Panc1 (cell line): Measurements from ENCODE around the gene NEIL3.

Source experiments
- POLR2AphosphoS5 ChIP-seq: IDR thresholded peaks from 2 replicates; pipeline ENCODE4 v1.6.1; 2012; ENCODE audit warnings: mild to moderate bottlenecking, low read depth, low read length, moderate library complexity
- SIN3A ChIP-seq: IDR thresholded peaks from 2 replicates; pipeline ENCODE4 v1.6.1; 2012; ENCODE audit warnings: low read depth, mild to moderate bottlenecking, low read length, moderate library complexity, borderline replicate concordance; ENCODE audit not compliant: insufficient read depth
- TCF7L2 ChIP-seq: IDR thresholded peaks from 2 replicates; pipeline ENCODE4 v1.6.1; 2011; ENCODE audit warnings: mild to moderate bottlenecking, low read depth, low read length, inconsistent platforms
- TF ChIP-seq, protein P1 (sequence below), 2 experiments: IDR thresholded peaks; 2 replicates each; pipeline ENCODE4 v1.6.1; 2011 to 2012; ENCODE audit warnings: low read depth in 2 of 2, control low read depth in 1 of 2, low read length in 1 of 2, mild to moderate bottlenecking in 1 of 2, moderate library complexity in 1 of 2; ENCODE audit not compliant: insufficient read depth in 1 of 2
- TF ChIP-seq, protein P2 (sequence below): fragments of 450-650 bp; IDR thresholded peaks from 2 replicates; pipeline ENCODE4 v1.5.1; 2017; ENCODE audit warnings: mild to moderate bottlenecking

DNA sequence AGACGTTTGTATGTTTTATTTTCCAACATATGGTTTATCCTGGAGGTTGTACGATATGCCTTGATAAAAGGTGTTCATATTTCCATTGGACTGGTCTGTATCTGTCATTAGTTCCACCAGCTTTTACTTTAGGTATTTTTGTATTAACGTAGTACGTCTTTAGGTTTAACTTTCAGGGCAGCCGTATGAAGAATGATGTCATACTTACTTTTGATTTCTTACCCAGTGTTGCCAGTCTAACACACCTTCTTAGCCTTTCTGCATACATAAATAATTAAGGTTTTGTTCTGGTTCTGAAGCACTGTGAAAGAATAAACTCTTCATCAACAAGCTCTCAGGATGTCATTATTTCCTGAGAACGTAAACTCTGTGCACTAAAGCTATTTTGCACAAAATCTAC lies 18.9 kb upstream of the NEIL3 start:
- TF ChIP-seq, protein P1, sequence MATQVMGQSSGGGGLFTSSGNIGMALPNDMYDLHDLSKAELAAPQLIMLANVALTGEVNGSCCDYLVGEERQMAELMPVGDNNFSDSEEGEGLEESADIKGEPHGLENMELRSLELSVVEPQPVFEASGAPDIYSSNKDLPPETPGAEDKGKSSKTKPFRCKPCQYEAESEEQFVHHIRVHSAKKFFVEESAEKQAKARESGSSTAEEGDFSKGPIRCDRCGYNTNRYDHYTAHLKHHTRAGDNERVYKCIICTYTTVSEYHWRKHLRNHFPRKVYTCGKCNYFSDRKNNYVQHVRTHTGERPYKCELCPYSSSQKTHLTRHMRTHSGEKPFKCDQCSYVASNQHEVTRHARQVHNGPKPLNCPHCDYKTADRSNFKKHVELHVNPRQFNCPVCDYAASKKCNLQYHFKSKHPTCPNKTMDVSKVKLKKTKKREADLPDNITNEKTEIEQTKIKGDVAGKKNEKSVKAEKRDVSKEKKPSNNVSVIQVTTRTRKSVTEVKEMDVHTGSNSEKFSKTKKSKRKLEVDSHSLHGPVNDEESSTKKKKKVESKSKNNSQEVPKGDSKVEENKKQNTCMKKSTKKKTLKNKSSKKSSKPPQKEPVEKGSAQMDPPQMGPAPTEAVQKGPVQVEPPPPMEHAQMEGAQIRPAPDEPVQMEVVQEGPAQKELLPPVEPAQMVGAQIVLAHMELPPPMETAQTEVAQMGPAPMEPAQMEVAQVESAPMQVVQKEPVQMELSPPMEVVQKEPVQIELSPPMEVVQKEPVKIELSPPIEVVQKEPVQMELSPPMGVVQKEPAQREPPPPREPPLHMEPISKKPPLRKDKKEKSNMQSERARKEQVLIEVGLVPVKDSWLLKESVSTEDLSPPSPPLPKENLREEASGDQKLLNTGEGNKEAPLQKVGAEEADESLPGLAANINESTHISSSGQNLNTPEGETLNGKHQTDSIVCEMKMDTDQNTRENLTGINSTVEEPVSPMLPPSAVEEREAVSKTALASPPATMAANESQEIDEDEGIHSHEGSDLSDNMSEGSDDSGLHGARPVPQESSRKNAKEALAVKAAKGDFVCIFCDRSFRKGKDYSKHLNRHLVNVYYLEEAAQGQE (IDR thresholded peaks at IDR 0.05; ENCODE audit: insufficient read depth in 1 of 2, low read depth in 2 of 2, low read length in 1 of 2), result no peak
- TF ChIP-seq, protein P2, sequence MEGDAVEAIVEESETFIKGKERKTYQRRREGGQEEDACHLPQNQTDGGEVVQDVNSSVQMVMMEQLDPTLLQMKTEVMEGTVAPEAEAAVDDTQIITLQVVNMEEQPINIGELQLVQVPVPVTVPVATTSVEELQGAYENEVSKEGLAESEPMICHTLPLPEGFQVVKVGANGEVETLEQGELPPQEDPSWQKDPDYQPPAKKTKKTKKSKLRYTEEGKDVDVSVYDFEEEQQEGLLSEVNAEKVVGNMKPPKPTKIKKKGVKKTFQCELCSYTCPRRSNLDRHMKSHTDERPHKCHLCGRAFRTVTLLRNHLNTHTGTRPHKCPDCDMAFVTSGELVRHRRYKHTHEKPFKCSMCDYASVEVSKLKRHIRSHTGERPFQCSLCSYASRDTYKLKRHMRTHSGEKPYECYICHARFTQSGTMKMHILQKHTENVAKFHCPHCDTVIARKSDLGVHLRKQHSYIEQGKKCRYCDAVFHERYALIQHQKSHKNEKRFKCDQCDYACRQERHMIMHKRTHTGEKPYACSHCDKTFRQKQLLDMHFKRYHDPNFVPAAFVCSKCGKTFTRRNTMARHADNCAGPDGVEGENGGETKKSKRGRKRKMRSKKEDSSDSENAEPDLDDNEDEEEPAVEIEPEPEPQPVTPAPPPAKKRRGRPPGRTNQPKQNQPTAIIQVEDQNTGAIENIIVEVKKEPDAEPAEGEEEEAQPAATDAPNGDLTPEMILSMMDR, result no peak
- TF ChIP-seq POLR2AphosphoS5 (no peak), SIN3A (no peak), TCF7L2 (no peak)
